Thoracic aorta (tissue), 2 donors: ENCODE data around the gene STX2. TPM values are rescaled to one million over a fixed set of nuclear protein-coding genes. Genes with fewer than 3 reads are reported as not detected.
"Not testable (repeated sequence)": the region's sequence is repeated elsewhere in the genome, so short reads cannot be mapped to it uniquely, and the experiment has no call there.

ENCODE experiments used
- ATAC-seq: fragments of 150-250 bp; one replicate; pipeline ENCODE4 v1.8.0; 2017; ENCODE audit warnings: low read depth; ENCODE audit not compliant: insufficient number of reproducible peaks, low FRiP score
- DNase-seq: peaks from one replicate; pipeline ENCODE4 v3.0.0-alpha.2; 2020; ENCODE audit warnings: low spot score
- H3K27ac ChIP-seq, 2 donors: fragments of 200-600 bp; sonication (generic); 1 replicate in 1 of 2; 2 replicates in 1 of 2; pipeline ENCODE4 v1.5.1; 2016; ENCODE audit warnings: mild to moderate bottlenecking in 2 of 2, moderate library complexity in 2 of 2
- H3K27me3 ChIP-seq: fragments of 200-600 bp; sonication (generic); replicated peaks from 2 replicates; pipeline ENCODE4 v1.6.0; 2016; ENCODE audit warnings: mild to moderate bottlenecking; ENCODE audit not compliant: insufficient read depth
- H3K36me3 ChIP-seq: fragments of 200-600 bp; sonication (generic); one replicate; pipeline ENCODE4 v1.5.1; 2016
- H3K4me1 ChIP-seq, 2 donors: fragments of 200-600 bp; sonication (generic); 1 replicate in 1 of 2; 2 replicates in 1 of 2; pipeline versions ENCODE4 v1.5.1 to v1.6.0; 2016; ENCODE audit warnings: low read depth in 2 of 2, mild to moderate bottlenecking in 1 of 2; ENCODE audit not compliant: control insufficient read depth in 1 of 2
- H3K4me3 ChIP-seq: fragments of 200-600 bp; sonication (generic); 2 replicates; pipeline ENCODE4 v1.5.1; 2016; ENCODE audit warnings: mild to moderate bottlenecking
- H3K9me3 ChIP-seq: fragments of 200-600 bp; sonication (generic); 2 replicates; pipeline ENCODE4 v1.5.1; 2016
- CTCF ChIP-seq: fragments of 200-600 bp; sonication (generic); IDR thresholded peaks from one replicate; pipeline ENCODE4 v1.5.1; 2019; ENCODE audit warnings: antibody characterized with exemption
- total RNA-seq, 2 donors: library from RNA; depleted of rRNA; stranded (reverse); fragments of >200 nt; gene quantifications; one replicate each; pipeline versions ENCODE4 v1.1.0 to v1.2.3, GENCODE V29; 2016

The STX2 gene
- total RNA-seq, result 10 to 100 TPM; 27.3 to 27.9 TPM

- no peak for TF ChIP-seq CTCF
- ATAC-seq, result peak; percentile 93
- no peaks in the 10 kb centered on the region for H3K36me3 ChIP-seq
- no peak for DNase-seq
- H3K27me3 ChIP-seq, result no peaks in the 10 kb centered on the region
- H3K4me1 ChIP-seq, result peaks cover 6 to 8% of the 10 kb centered on the region in 2 donors
- H3K27ac ChIP-seq, result peak within 1 kb of the TSS in 1 of 2 donors; percentile 5
- peak within 1 kb of the TSS; percentile 83 for H3K4me3 ChIP-seq
- H3K9me3 ChIP-seq, result no peaks in the 10 kb centered on the region
Measured at GRCh38 chr12:130838951-130839769, at the start of gene STX2. Gene STX2, minus strand, starts transcription at chr12:130839250. Its CDS starts 151 bp downstream, at chr12:130839099.

- not testable (repeated sequence) for H3K9me3 ChIP-seq, H3K4me1 ChIP-seq, DNase-seq, H3K36me3 ChIP-seq, H3K4me3 ChIP-seq, ATAC-seq, H3K27me3 ChIP-seq, H3K27ac ChIP-seq
Measured at GRCh38 chr12:130887190-130887589, 48.1 kb upstream of the STX2 start.

GRCh38 chr12:130881548-130881947 is 42.5 kb upstream of the STX2 start:
- H3K9me3 ChIP-seq, result no peaks in the 10 kb centered on the region
- H3K4me1 ChIP-seq, result no peaks in the 10 kb centered on the region
- ATAC-seq (no peak), DNase-seq (no peak)
- no peak for TF ChIP-seq CTCF
- H3K27me3 ChIP-seq, result no peaks in the 10 kb centered on the region
- H3K4me3 ChIP-seq, result no peak overlapping the region
- H3K36me3 ChIP-seq, result peaks cover 7% of the 10 kb centered on the region
- H3K27ac ChIP-seq, result no peak overlapping the region

- no peaks in the 10 kb centered on the region for H3K9me3 ChIP-seq
- no peak for TF ChIP-seq CTCF
Measured at GRCh38 chr12:130881046-130881445, 42.0 kb upstream of the STX2 start.

GRCh38 chr12:130880411-130880885 is 41.4 kb upstream of the STX2 start:
- Histone ChIP-seq H3K9me3 (no peaks in the 10 kb centered on the region), H3K36me3 (peaks cover 17% of the 10 kb centered on the region), H3K27me3 (no peaks in the 10 kb centered on the region), H3K4me1 (no peaks in the 10 kb centered on the region), H3K4me3 (peak overlapping the region; percentile 34), H3K27ac (no peak overlapping the region)
- no peak for DNase-seq
- no peak for ATAC-seq
- no peak for TF ChIP-seq CTCF

More at GRCh38 chr12:130881046-130881445, 42.0 kb upstream of the STX2 start:
- Histone ChIP-seq H3K4me1 (no peaks in the 10 kb centered on the region), H3K27ac (no peak overlapping the region), H3K4me3 (no peak overlapping the region), H3K27me3 (no peaks in the 10 kb centered on the region), H3K36me3 (peaks cover 11% of the 10 kb centered on the region)
- DNase-seq, result no peak
- no peak for ATAC-seq
